GM18508 (cell line): ENCODE results near the gene LRRC10.

Experiments used
- ATAC-seq: cut with Tn5 transposase; IDR thresholded peaks from one replicate; pipeline ENCODE4 v1.9.1; 2021; ENCODE audit warnings: moderate number of reproducible peaks; ENCODE audit not compliant: insufficient read depth, unreplicated experiment

The LRRC10 gene, protein sequence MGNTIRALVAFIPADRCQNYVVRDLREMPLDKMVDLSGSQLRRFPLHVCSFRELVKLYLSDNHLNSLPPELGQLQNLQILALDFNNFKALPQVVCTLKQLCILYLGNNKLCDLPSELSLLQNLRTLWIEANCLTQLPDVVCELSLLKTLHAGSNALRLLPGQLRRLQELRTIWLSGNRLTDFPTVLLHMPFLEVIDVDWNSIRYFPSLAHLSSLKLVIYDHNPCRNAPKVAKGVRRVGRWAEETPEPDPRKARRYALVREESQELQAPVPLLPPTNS

GRCh38 chr12:69610729-69611128 lies at the start of gene LRRC10:
LRRC10 (minus strand) TSS chr12:69610907; CDS start chr12:69610838, 69 bp downstream.
- ATAC-seq = no peak

- no peak for ATAC-seq
Measured at GRCh38 chr12:69660164-69660863, 49.6 kb upstream of the LRRC10 start.

GRCh38 chr12:69658203-69658602 lies 47.5 kb upstream of the LRRC10 start:
- no peak for ATAC-seq

DNA sequence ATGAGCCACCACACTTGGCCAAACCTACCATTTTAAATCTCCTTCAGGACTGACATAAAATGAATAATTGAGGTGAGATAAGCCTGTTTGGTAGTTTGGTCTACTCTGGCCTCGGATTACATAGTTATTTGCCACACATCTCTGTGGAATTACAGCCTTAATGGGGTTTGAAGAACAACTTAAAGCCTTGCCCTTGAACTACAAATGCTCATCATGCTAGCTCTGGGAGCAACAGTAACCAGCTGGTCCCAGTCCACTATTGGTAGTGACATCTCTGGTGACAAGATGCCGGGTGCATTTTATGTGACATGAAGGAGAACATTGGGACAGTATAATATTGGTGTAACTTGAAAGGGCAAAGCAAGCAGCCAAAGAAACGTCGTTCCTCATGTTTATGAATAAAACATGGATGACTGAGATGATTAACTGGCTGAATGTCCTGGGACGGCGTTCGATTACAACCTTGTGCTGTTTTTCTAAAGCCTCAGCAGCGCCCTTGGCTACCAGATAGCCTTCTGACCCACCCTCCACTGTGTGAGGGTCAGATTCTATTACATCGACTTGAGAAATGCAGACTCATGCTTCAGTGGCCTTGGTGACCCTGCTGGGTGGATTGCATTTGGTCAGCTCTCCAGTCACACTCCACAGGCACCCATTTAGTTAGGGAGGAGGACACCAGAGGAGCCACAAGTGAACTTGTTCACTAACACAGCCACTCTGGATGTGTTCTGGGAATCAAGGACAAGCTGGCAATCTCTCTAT lies 46.9 kb upstream of the LRRC10 start:
- ATAC-seq = no peak

GRCh38 chr12:69655616-69656340 lies 45.1 kb upstream of the LRRC10 start:
- no peak for ATAC-seq

DNA sequence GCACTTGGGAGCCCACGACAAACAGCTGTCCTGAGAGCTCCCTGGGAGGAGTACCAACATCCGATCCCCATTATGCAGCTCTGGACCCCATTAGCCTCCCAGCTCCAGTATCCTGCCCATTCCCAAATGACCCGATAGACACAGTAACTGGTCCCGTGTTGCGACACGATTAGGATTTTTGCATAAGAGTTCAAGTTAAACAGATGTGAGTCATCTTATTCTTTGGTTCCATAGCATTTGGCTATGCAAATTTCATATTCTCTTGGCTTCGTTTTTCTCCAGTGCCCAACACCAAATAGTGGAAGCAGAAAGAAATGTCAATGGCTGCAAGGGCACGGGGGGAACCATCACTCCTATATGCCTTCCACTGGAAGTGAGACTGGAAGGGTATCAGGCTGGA lies 43.0 kb upstream of the LRRC10 start:
- ATAC-seq = no peak

DNA sequence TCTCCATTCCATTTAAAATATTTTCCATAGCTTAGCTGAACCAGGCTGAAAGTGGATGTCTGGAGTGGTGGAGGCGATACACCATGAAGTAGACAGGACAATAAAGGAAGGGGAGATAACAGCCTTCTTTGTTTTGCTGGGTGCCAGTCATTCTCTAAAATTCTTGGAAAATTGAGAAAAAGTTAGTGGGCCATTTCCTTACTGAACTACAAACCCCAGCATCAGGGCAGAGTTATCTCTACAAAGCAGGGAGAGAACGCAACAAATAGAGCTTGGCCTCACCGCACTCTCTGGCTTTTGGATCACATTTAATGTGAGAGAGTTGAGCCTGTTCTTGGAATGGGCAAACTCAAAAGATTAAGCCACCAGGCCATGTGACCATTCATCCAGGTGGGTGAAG lies 41.2 kb upstream of the LRRC10 start:
- no peak for ATAC-seq

GRCh38 chr12:69649529-69649928 lies 38.8 kb upstream of the LRRC10 start:
- ATAC-seq = no peak

GRCh38 chr12:69648476-69648875 lies 37.8 kb upstream of the LRRC10 start:
- ATAC-seq = no peak

- no peak for ATAC-seq
Measured at GRCh38 chr12:69647178-69647577, 36.5 kb upstream of the LRRC10 start.

DNA sequence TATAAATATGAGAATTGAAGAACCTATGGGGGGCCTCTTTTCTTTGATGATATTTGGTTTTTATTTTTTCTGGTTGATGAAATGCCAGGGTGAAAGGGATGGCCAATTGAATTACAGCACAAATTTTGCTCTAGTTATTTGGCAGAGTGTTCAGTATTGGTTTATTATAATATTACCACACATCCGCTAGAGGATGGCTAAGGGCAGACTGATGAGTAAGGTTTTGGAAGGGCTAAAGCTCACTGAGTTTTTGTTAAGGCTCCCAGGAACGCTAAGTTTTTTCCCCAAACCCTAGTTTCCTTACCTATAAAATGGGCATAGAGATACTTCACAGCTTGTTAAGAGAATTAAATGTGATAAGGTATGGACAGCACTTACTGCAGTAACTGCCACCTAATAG lies 34.3 kb upstream of the LRRC10 start:
- no peak for ATAC-seq

GRCh38 chr12:69644511-69644910 lies 33.8 kb upstream of the LRRC10 start:
- ATAC-seq = no peak

DNA sequence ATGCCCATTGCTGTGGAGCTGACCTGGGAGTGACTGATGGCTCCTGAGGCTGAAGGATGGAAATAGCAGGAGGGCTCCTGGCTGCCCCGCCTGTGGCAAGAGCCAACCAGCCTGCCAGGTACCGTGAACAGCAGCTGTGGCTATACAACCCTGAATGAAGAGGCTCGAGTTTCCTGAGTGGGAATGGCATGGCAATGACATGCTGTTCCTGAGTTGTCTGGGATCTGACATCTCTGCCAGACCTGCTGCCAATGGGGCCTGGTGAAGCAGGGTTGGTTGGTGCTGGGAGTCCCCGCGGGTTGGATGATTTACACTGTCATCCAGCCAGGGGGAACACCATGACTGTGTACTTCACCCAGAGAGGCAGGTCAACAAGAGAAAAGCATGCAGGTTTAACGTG lies 31.8 kb upstream of the LRRC10 start:
- ATAC-seq = no peak

- ATAC-seq = no peak
Measured at GRCh38 chr12:69641546-69641945, 30.8 kb upstream of the LRRC10 start.

GRCh38 chr12:69639400-69640016 lies 28.8 kb upstream of the LRRC10 start:
- ATAC-seq = peak; percentile 86

DNA sequence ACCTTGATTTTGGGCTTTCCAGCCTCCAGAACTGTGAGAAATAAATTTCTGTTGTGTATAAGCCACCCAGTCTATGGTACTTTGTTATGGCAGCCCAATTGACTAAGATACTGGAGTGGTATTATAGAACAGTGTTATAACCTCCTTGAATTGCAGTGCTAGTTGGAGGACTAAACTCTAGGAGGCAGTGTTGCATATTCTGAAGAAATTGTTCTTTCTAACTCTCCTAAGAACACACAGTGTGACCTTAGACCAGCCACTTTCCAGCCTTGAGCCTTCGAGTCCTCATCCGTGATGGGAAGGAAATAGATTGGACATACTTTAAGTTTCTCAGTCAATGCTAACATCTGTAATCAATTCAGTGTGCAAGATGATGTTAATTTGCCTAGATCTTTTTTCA lies 22.4 kb upstream of the LRRC10 start:
- ATAC-seq = no peak

- no peak for ATAC-seq
Measured at GRCh38 chr12:69630191-69630590, 19.5 kb upstream of the LRRC10 start.

DNA sequence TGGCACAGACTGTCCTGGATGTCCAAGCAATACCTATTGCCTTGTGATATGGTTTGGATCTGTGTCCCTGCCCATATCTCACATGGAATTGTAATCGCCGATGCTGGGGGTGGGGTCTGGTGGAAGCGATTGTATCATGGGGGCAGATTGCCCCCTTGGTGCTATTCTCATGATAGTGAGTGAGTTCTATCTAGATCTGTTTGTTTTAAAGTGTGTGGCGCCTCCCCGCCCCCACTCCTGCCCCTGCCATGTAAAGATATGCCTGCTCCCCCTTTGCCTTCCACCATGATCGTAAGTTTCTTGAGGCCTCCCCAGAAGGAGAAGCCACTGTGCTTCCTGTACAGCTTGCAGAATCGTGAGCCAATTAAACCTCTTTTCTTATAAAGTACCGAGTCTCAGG lies 16.8 kb upstream of the LRRC10 start:
- ATAC-seq = no peak

DNA sequence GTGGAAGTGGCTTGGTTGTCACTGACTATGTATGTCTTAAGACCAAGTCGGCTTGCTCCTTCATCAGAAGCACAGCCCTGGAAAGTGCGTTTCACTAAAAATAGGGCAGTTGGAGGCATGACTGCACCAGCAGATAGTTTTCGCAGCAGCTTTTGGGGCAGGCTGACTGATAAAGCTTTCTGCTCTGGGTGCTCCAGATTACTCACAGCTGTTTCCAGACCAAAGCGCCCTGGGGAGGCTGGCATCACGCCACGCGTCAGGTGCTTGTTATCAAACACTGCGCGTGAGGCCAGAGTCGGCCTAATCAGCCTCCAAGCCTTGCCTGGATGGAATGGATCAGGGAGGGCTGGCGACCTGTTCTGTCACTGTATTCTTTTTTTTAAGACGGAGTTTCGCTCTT lies 13.3 kb upstream of the LRRC10 start:
- no peak for ATAC-seq

DNA sequence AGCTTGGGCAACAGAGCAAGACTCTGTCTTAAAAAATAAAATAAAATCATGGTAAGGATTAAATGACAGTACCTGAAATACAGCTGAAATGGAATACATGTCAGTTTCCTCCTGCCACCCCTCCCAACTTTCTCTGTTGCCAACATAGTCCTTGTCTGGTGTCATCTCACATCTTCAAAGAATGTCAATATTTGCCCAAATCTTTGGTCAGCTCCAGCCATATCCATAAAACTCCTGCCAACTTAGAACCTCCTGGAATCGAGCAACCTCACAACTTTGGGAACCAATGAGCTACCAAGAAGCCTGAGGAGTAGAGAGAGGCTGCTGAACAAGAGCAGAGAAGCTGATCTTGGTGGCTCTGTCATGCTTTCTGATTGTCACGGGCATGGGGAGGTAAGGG lies 10.8 kb upstream of the LRRC10 start:
- ATAC-seq = no peak
